C4-2B (cell line): ENCODE measurements around the gene SHQ1.

Source experiments
- ZFX ChIP-seq: fragments of 450-650 bp; IDR thresholded peaks from 2 replicates; pipeline ENCODE4 v1.6.1; 2017
- TF ChIP-seq, protein P1 (sequence below): fragments of 450-650 bp; conservative IDR thresholded peaks from 2 replicates; pipeline ENCODE4 v1.5.1; 2017; ENCODE audit warnings: mild to moderate bottlenecking

DNA sequence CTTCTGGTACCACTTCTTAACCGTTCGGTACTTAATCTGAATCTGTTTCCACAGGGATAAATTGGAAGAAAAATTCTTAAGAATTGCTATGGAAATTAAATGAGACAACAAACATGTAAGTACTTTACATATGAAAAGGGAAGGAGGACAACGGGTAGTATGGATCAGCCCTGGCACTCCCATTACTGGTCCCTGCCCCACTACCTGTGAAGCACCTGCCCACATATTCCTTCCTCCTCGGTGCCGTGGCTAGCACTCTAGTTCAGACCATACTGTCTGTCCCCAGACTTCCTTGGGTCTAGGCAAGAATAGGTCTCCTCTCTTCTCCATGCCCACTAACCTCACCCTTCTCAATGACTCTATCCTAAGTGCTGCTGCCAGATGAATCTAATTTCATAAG, 46.2 kb downstream of the SHQ1 start:
- TF ChIP-seq, protein P1, sequence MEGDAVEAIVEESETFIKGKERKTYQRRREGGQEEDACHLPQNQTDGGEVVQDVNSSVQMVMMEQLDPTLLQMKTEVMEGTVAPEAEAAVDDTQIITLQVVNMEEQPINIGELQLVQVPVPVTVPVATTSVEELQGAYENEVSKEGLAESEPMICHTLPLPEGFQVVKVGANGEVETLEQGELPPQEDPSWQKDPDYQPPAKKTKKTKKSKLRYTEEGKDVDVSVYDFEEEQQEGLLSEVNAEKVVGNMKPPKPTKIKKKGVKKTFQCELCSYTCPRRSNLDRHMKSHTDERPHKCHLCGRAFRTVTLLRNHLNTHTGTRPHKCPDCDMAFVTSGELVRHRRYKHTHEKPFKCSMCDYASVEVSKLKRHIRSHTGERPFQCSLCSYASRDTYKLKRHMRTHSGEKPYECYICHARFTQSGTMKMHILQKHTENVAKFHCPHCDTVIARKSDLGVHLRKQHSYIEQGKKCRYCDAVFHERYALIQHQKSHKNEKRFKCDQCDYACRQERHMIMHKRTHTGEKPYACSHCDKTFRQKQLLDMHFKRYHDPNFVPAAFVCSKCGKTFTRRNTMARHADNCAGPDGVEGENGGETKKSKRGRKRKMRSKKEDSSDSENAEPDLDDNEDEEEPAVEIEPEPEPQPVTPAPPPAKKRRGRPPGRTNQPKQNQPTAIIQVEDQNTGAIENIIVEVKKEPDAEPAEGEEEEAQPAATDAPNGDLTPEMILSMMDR: no peak
- no peak for TF ChIP-seq ZFX
